ENCODE results near the gene OR51E1.

- no peak for TF ChIP-seq EP300 (IDR thresholded peaks at IDR 0.05)
- no peak for TF ChIP-seq CTCF (IDR thresholded peaks at IDR 0.05)
- no peak for TF ChIP-seq POLR2A (IDR thresholded peaks at IDR 0.05)
Observed at GRCh38 chr11:4658629-4659445, 15.1 kb downstream of the OR51E1 start.
